D721Med (cell line): ENCODE measurements around the gene STARD10.

Experiments used
- DNase-seq: peaks from one replicate; pipeline ENCODE4 v3.0.0; 2011; ENCODE audit warnings: low spot score; ENCODE audit not compliant: insufficient read length
- FAIRE-seq: peaks from 2 replicates; lab custom pipeline; 2011; peaks lifted over from hg19 to GRCh38; lab: Jason Lieb, UNC
- CTCF ChIP-seq: IDR thresholded peaks from 2 replicates; pipeline ENCODE4 v1.5.1; 2012; ENCODE audit warnings: mild to moderate bottlenecking, control low read depth; ENCODE audit not compliant: insufficient read depth; ENCODE audit errors: missing control alignments

STARD10 gene

GRCh38 chr11:72721689-72722049, 72.2 kb downstream of the STARD10 start:
- no peak for FAIRE-seq
- DNase-seq, result no peak
- TF ChIP-seq CTCF, result no peak

GRCh38 chr11:72721276-72721675, 72.6 kb downstream of the STARD10 start:
- FAIRE-seq (no peak), DNase-seq (no peak)
- TF ChIP-seq CTCF, result no peak

- DNase-seq (no peak), FAIRE-seq (no peak)
- TF ChIP-seq CTCF, result no peak
These were observed 73.1 kb downstream of the STARD10 start for GRCh38 chr11:72720784-72721183.

DNA sequence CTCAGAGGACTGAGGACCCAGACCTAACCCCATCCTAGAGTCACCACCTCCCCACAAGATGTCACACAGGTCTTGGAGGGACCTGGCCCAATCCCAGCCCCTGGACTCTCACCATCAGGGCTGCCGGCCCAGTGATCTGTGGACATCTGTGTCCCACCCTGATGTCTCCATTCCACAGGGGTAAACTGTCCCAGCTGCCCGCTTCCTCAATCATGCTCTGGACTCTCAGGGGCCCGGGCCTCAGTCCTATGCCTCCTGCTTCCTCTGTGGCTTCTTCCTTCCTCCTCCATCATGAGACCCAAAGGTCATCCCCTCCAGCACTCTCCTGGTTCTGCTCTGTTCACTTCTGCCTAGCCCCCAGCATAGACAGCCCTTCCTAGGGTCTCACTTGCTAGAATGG, 73.8 kb downstream of the STARD10 start:
- DNase-seq (no peak), FAIRE-seq (no peak)
- no peak for TF ChIP-seq CTCF

GRCh38 chr11:72719551-72719950, 74.3 kb downstream of the STARD10 start:
- no peak for DNase-seq
- TF ChIP-seq CTCF, result no peak
- no peak for FAIRE-seq

DNA sequence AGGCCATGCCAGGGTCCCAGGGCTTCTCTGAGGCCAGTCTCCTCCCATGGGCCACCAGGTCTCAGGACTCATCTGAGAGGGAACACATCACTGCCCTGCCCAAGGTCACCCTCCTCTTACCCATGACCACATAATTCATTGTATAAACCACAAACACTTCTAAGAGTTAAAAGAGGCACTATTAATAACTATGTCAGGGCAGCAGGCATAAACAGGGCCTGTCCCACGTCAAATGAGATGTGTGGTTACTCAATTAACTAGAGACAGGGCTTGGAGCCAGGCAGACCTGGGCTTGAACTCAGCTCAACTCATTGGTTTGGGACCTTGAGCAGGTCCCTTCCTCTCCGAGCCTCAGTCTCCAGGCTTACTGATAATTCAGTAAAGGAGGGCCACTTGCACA, 74.7 kb downstream of the STARD10 start:
- DNase-seq, result no peak
- no peak for FAIRE-seq
- no peak for TF ChIP-seq CTCF

DNA sequence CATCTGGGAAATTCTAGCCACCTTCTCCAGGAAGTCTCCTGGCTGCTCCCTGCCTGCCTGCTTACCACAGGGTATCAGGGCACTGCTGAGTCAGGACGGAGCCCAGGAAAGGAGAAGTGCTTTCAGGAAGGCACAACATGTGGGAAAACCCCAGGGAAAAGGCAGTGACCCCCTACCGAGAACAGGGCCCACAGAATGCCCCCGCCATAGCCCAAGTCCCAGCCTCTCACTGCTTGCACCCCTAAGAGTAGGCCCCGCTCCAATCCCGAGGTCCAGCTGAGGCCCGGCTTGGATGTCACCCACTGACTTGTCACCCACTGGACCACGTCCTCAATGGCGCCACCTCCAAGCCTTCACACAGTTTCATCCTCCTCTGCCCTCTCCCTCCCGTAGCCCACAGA, 75.7 kb downstream of the STARD10 start:
- no peak for TF ChIP-seq CTCF
- FAIRE-seq (no peak), DNase-seq (no peak)
